Activated naive CD4-positive, alpha-beta T cell (primary cell): ENCODE measurements around the gene CUL4A.

Source experiments
- DNase-seq, 4 experiments: peaks; one replicate each; lab custom pipeline; 2025; lab: John Stamatoyannopoulos, UW

The CUL4A gene

DNA sequence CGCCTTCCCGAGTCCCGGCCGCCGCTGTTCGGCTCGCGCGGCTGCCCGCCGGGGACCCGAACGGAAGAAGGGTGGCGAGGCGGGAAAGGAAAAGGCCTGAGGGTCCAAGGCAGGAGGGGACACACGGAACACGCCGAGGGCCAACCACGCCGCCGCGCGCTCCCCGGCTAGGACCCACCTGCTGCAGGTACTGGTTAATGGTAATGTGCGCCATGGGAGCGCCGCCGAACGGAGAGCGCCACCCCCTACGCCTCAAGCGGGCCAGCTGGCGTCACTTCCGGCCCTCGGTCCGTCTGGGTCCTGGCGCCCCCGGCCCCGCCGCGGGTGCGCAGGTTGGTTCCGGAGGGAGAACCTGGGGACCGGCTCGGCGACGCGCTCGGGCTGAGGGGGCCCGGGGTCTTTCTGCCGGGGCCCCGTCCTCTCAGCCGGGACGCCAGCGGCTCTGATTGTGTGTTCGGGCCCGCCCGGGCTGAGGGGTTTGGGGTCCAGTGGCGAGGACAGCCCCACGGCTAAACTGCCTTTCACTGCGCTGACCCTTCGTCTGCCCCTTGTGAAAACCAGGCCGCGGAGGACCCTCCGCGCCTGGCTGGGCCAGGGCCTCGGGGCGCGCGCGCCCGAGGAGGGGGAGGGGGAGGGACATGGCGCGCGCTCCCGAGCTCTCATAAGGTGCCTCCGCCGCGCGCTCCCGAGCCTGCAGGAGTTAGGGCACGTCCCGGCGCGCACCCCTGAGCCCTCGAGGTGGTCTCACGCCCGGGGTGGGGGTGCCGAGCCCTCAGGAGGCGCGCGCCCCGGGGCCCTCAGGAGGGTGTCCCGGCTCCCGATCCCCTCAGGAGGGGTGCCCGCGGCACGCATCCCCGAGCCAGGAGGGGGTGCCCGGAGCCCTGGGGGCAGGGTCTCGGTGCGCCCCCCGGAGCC lies 735 bp upstream of the CUL4A start, which contains the start of gene PCID2:
Gene PCID2 (minus strand): TSS at position 249 of the 915 bp plus-strand sequence. CDS start 35 bp downstream, at position 214.
- peak; percentile 77 to 89 (median 85) for DNase-seq

DNA sequence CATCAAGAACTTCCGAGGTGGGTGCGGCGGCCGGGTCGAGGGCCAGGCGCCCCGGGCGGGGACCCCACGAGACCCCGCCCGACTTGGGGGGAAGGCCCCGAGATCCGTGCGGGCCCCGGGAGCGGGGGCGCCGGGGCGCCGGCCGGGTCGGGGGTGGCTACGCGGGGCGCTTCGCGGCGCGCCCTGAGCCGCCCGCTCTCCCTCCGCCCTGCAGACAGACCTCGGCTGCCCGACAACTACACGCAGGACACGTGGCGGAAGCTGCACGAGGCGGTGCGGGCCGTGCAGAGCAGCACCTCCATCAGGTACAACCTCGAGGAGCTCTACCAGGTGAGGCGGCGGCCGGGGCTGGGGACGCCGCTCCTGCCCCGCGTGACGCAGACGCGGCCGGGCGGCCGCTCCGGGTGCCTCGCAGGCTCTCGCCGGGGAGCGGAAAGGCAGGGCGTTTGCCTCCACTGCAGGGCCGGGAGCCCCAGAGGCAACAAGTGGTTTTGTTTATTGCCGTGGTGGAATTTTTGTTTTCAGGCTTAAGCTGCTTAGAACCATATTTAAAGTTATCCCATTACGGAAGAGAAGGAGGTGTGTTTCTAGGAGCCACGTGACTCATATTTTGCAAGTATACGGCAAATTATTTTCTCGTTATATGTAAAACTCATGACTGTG lies 477 bp downstream of the CUL4A start:
- DNase-seq, result peak; percentile 32 to 63 (median 46)

DNA sequence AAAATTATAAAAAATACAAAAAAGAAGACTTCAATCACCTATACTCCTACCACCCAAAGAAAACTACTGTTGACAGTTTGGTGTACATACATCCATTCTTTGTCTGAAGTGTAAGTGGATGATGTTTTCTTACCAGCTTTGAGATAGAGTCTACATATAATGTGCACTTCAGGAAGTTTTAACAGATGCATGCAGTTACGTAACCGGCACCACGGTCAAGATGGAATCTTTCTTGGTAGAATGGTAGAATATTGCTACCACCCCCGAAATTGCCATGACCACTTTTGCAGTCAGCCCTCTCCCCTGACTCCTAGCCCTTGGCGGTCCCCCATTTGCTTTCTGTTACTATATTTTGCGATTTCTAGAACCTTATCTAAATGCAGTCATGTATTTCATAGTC lies 1.4 kb downstream of the CUL4A start:
- no peak for DNase-seq

DNA sequence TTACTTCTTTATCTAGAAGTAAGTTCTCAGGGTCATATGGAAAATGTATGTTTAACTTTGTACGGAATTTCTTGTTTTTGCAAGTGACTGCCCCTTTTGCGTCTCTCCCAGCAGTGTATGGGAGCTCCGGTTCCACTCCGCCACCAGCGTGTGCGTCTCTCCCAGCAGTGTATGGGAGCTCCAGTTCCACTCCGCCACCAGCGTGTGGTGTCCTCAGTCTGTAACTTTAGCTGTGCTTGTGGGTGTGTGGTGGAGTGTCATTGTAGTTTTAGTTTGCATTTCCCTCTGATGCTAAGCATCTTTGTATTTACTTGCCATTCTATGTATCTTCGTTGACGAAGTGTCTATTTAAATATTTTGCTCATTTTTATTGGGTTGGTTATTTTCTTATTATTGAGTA lies 2.4 kb downstream of the CUL4A start:
- no peak for DNase-seq

DNA sequence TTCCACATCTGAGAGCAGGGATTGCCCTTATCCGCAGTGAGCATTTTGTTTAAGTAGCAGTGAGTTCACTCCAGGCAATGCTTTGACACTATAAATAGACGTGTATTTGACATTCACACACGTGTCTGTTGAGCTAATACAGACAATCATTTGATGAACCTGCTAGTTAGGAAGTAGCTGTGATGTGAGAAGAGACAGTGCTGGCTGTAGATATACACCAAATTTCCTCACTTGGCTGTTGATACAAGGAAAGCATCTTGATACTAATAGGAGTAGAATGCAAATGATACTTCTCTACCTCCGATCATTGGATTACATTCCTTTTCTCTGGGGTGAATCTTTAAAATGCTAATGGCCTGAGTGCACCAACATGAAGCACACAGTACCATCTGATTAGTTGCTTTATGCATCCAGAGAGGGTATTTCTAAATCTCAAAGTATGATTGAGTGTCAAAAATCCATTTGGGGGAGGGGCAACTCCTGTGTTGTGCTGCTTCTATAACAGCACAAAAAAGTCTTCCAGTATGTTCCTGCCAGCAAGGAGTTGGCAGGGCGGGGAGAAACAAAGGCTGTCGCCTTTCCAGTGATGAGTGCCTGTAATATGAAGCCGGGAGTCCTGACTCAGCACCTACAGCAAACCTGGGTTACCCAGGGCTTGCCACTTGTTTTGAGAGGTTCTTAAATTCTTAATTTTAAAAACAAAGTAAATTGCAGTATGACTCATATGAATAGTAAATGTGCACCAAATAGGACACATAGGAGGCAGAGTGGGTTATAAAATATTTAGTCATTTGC lies 7.0 kb downstream of the CUL4A start:
- no peak for DNase-seq

DNA sequence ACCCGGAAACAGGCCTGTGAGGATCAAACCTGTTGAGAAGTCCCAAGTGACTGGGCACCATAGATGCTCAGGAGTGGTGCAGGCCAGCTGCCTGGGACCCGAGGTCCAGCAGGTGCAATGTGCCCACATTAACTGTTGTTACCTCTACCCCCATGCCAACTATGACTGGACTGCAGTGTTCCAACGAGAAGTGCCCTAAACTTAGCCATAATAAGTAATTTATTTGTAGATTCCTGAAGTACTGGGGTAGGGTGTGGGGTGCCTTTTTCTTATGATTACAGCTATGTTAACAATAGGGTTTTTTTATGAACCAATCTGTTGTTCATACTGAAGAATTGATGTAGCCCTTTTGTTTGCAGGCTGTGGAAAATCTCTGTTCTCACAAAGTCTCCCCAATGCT lies 9.2 kb downstream of the CUL4A start:
- DNase-seq, result no peak

DNA sequence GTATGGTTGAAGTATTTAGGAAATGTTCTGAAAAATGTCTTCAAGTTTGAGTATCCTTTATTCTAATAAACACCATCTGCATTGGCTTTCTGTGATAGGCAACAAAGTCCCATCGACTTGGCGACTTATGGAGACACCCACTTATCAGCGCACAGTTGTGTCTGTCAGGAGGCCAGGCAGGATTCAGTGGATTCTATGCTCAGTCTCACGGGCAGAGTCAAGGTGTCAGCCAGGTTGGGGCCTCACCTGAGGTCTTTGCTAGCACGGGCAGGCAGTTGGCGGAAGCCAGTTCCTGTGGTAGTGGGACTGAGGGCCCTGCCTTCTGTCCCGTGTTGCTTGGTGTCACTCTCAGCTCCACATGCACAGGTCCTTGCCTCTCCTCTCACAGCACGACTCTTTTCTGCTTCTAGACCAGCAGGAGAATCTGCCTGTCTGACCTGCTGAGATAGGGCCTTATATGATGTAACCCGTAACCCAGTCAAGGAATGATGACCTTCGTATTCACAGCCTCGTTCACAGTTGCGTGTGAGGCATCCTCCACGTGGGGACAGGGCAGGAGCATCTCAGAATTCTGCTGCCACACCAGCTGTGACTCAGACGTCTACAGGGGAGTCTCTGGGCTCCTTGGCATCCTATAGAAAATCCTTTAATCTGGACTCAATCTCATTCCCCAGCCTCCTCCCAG lies 10.0 kb downstream of the CUL4A start:
- no peak for DNase-seq

DNA sequence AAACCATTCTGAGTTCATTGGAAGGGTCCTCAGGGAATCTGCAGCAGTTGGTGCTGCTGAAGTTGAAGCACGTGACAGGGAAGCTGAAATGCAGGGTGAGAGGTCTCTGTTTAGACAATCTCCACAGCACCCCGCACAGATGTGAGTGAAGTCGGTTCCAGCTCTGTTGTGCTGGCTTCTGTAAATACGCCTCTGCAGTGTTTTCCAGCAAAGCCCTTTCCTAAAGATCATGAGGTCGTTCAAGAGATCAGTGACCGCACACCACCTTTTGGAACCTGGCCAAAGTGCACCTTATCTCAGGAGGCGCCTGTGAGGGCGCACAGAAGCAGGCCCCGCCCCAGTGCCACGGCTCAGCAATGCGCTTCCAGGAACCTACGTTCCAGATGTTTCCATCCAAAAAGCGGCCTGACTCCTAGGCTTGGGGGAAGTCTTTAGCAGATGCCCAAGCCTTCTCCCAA lies 10.8 kb downstream of the CUL4A start:
- no peak for DNase-seq

DNA sequence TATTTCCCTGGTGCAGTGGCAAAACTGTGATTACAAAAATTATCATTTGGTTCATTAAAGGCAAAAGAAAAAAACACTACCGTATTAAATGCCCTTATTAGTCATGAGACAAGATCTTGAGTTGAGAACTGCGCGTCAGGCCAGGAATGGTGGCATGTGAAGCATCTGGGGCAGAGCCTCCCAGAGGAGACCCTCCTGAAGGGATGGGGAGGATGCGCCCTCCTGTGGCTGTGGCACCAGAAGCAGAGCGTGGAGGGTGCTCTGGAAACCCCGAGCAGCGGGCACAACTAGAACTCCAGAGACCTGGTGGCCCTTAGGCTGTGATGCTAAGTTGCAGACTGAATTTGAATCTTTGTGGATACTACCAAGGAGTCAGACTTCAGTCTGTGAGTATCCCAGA lies 11.5 kb downstream of the CUL4A start:
- peak in 1 of 4 experiments; percentile 9 for DNase-seq

DNA sequence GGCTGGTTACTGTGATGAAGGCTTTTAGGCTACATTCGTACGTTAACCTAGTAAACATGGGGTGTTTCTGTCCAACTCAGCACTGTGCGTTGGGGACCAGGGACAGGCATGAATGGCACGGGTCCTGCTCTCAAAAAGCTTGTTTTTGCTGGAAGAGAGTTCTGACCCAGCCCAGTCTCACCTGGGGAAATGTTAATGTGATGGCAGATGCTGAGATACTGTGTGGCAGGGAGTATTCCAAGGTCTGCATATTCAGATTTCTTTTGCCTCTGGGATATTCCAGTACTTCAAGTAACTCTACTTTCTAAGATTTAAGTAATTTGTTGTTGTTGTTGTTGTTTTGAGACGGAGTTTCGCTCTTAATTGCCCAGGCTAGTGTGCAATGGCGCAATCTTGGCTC lies 13.7 kb downstream of the CUL4A start:
- DNase-seq, result no peak

DNA sequence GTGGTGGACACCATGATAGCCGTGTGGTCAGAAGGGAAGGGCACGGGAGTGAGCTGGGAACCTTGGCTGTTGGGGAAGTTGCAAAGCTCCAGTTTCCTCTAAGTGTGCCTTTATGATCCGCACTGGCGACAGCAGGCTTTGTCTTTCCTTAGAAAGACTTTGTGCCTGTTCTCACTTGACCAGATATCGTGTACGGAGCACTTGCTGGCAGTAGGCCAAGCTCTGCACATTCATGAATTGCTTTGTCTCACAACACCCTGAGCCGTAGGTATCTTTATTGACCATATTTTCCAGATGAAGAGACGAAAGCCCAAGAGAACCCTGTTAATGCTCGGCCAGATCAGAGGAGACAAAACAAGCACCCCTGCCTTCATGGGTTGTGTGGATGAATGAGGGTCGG lies 15.1 kb downstream of the CUL4A start:
- no peak for DNase-seq

DNA sequence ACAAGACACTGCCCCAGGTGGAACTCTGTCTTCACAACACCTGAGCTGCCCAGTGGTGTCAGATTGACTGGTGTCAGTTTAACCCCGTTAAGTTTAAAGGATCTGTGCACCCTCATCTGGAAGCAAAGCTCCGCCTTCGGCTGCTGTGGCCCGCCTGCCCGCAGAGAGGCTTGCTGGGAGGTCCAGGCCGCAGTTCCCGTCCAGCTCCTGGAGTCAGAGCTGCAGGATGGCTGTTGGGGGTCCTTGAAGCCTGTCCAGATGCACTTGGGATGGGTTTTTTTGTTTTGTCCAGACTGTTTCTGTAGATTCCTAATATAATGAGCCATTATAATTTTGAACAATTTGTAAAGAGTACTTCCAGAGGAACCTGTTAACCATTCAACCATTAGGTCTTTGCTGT lies 16.1 kb downstream of the CUL4A start:
- no peak for DNase-seq

DNA sequence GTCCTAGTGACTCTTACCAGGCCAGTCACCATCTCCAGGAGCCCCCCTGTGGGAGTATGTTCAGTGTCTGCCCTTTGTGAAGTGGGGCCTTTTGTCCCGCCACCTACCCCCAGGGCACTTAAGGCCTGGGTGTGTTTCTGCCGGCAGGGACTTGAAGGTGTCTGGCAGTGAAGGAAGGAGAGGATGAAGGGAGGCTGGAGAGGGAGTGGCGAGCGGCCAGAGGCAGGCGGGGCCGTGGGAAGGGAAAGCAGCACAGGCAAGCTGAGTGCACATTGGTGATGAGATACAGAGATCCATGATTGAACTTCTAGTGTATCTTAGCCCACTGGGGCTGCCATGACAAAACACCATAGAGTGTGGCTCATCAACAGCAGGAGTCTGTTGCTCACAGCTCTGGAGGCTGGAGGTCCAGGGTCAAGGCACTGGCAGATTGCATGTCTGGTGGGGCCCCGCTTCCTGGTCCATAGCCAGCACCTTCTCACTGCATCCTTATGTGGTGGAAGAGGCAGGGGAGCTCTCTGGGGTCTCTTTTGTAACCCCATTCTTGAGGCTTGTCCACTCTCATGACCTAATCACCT lies 17.5 kb downstream of the CUL4A start:
- DNase-seq, result no peak

DNA sequence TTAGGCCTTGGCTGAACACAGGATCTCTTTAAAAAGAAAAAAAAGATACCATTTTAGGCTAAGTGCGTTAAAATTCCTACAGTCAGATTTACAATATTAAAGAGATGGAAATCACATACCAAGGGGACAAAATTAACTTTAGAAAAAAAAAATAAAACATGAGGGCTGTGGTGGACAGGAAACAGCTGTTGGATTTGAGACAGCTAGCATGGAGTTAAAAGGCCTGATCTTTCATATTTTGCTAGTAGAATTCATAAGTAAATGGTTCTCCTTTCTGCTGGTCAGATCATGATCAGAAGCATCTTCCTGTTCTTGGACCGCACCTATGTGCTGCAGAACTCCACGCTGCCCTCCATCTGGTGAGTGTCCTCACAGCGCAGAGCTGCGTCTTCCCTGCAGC lies 19.7 kb downstream of the CUL4A start:
- DNase-seq, result no peak

DNA sequence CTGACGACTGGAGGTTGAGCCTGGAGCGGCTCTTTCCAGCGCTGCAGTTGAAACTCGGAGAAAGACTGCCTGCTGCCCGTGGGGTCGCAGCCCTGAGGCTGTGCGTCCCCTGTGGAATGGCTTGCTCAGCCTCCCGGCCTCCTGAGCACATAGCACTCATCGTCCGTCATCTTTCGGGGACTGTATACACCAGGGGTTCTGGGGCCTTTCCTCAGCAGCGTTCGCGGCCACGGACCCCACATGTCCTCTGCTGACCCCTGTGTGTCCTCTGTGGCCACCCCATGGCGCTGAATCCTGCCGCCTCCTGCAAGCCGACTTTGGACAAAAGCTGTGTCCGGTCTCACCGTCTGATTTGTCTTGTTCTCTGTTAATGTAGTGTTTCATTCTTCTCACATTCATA lies 20.4 kb downstream of the CUL4A start:
- DNase-seq, result no peak

DNA sequence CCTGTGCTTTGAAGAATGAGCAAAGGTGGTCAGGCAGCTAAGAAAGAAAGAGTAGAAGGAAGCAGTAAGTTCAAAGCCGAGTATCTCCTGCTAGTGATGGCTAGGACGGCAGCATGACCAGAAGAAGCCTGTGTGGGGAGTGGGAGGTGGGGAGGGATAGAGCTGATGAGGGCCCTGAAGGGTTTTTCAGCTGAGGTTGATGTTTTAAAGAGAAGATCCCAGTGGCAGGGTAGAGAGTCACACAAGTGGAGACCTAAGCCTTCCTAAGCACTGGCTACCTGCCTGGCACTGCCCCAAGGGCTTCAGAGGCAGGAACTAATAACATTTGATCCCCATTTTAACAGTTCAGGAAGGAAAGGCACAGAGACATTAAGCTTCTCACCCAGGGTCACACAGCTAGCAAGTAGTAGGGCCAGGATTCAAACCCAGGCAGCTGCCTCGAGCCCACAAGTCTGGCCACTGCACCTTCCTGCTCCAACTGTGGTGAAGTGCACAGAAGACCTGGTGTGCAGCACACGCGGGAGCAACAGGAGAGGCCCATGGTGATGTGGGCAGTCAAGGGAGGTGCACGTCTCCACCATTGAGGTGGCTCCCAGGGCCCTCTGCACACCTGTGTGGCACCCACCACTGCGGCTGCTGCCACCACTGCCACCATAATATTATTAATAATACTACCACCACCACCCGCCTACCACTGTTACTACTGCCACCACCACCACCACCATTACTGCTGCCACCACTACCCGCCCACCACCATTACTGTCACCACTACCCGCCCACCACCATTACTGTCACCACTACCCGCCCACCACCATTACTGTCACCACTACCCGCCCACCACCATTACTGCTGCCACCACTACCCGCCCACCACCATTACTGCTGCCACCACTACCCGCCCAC lies 22.1 kb downstream of the CUL4A start:
- no peak for DNase-seq

DNA sequence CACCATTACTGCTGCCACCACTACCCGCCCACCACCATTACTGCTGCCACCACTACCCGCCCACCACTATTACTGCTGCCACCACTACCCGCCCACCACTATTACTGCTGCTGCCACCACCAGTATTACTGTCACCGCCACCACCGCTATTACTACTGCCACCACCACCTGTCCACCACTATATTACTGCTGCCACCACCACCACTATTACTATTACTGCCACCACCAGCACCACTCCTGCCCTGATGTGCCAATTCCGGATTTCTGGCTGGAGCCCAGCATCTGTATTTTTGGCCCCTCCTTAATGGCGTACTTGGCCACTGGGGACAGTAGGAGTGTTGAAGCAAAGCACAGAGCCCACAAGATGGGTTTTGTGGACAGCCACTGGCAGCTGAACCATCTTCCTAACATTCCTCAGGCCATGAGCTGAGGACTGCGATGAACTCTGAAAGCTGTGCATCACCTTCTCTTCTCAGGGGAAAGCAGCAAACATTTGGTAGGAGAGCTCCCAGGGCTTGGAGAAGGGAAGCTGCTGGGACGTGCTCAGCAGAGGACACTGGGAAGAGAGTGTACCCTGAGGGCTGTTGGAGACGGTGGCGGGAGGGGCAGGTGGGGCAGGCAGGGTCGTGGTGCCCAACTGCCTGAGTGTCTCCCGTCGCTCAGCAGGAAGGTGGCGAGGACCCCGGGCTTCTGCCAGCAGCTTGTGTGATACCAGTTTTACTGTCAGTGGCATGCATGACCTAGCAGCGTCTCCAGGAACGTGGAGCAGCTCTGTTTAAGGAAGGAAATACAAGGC lies 23.0 kb downstream of the CUL4A start:
- no peak for DNase-seq

DNA sequence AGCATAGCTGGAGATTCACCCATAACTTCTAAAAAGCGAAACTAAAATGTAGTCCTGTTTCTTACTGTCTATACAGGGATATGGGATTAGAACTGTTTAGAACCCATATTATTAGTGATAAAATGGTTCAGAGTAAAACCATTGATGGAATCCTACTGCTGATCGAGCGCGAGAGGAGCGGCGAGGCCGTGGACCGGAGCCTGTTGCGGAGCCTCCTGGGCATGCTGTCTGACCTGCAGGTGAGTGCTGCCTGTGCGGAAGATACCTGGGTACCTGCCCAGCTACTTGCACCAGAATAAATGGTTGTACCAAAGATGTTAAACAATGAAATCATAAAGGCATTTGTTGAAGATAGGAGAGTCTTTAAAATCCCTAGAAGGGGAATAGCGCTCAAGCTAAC lies 23.7 kb downstream of the CUL4A start:
- no peak for DNase-seq

DNA sequence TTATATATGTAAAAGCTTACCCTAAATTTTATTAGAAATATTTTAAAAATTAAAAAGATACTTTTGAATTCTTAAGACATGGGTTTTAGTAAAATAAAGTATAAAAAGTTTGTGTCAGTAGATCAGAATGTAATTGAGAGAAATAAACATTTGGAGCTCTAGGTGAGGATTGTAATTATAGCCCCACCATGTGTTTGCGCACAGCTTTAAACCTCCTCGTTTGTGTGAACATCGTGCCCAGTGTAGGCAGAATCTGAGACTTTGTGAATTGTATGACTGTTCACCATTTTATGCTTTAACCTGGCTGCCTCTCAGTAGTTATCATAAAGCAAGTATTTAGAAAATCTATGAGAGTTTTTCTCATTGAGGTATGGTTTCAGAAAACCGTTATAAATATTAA lies 29.1 kb downstream of the CUL4A start:
- no peak for DNase-seq

DNA sequence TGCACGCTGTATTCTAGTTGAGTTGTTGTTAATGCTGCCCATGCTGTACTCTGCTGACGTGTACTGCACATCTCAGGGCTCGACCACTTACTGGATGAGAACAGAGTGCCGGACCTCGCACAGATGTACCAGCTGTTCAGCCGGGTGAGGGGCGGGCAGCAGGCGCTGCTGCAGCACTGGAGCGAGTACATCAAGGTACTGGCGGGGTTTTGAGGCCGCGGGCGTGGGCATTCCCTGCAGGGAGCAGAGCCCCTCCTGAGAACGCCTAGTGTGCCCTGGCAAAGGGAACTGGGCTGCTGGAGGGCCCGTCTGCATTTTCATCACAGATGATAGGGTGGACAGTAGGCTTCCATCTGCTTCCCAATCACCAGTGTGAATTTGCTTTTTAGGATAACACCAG lies 29.9 kb downstream of the CUL4A start:
- DNase-seq, result no peak
